HepG2 (cell line): Measurements from ENCODE around the gene C2orf49. TPM values are rescaled to one million over a fixed set of nuclear protein-coding genes. Genes with fewer than 3 reads are reported as not detected.

Experiments
- ATRX ChIP-seq: sonication (generic); formaldehyde crosslinking; IDR thresholded peaks from 2 replicates; pipeline ENCODE4 v1.4.0; 2020; ENCODE audit warnings: missing genetic modification reagents, borderline replicate concordance
- BHLHE40 ChIP-seq: IDR thresholded peaks from 2 replicates; pipeline ENCODE4 v1.6.1; 2011; ENCODE audit warnings: low read length, improper control_type of control experiment
- BORCS8-MEF2B ChIP-seq: sonication (generic); formaldehyde crosslinking; IDR thresholded peaks from 2 replicates; pipeline ENCODE4 v1.8.0; 2022; ENCODE audit warnings: mild to moderate bottlenecking, missing genetic modification reagents
- FOXO1 ChIP-seq: sonication (generic); formaldehyde crosslinking; IDR thresholded peaks from 2 replicates; pipeline ENCODE4 v1.4.0; 2020; ENCODE audit warnings: missing genetic modification reagents
- HES4 ChIP-seq: sonication (generic); formaldehyde crosslinking; IDR thresholded peaks from 2 replicates; pipeline ENCODE4 v1.9.0; 2021; ENCODE audit warnings: mild to moderate bottlenecking, missing genetic modification reagents, borderline replicate concordance
- HOXA3 ChIP-seq: sonication (generic); formaldehyde crosslinking; IDR thresholded peaks from 2 replicates; pipeline ENCODE4 v1.5.0; 2020; ENCODE audit warnings: missing genetic modification reagents
- KDM2A ChIP-seq: sonication (generic); formaldehyde crosslinking; IDR thresholded peaks from 2 replicates; pipeline ENCODE4 v1.4.0; 2020; ENCODE audit warnings: low read depth, missing genetic modification reagents, borderline replicate concordance
- KDM5B ChIP-seq: sonication (generic); formaldehyde crosslinking; IDR thresholded peaks from 2 replicates; pipeline ENCODE4 v1.4.0; 2020; ENCODE audit warnings: missing genetic modification reagents, mild to moderate bottlenecking, borderline replicate concordance
- MEF2D ChIP-seq: sonication (generic); formaldehyde crosslinking; IDR thresholded peaks from 2 replicates; pipeline ENCODE4 v1.5.1; 2020; ENCODE audit warnings: mild to moderate bottlenecking, missing genetic modification reagents
- MTF2 ChIP-seq: sonication (generic); formaldehyde crosslinking; IDR thresholded peaks from 2 replicates; pipeline ENCODE4 v1.5.0; 2020; ENCODE audit warnings: missing genetic modification reagents, borderline replicate concordance
- NFATC3 ChIP-seq: sonication (generic); formaldehyde crosslinking; IDR thresholded peaks from 2 replicates; pipeline ENCODE4 v1.5.1; 2020; ENCODE audit warnings: mild to moderate bottlenecking, missing genetic modification reagents
- PITX1 ChIP-seq: sonication (generic); formaldehyde crosslinking; IDR thresholded peaks from 2 replicates; pipeline ENCODE4 v1.5.1; 2020; ENCODE audit warnings: mild to moderate bottlenecking, missing genetic modification reagents
- RXRB ChIP-seq: IDR thresholded peaks from 2 replicates; pipeline ENCODE4 v1.6.1; 2016; ENCODE audit warnings: borderline replicate concordance, missing genetic modification reagents, missing compliant biosample characterization
- ZNF446 ChIP-seq: sonication (generic); formaldehyde crosslinking; IDR thresholded peaks from 2 replicates; pipeline ENCODE4 v1.5.0; 2020; ENCODE audit warnings: mild to moderate bottlenecking, missing genetic modification reagents
- polyA plus RNA-seq, 8 experiments: library from polyadenylated mRNA; depleted of rRNA in 3 of 8; stranded (reverse) in 7 of 8; unstranded in 1 of 8; fragments of >200 nt; fragmentation: Illumina TruSeq in 4 of 8; extraction: Trizol in 4 of 8; gene quantifications; 2 replicates each; pipeline versions ENCODE4 v1.2.1 to v1.2.3, GENCODE V29; 2011 to 2016; ENCODE audit warnings: low read depth in 4 of 8, missing spikeins in 1 of 8, mixed read lengths in 1 of 8; ENCODE audit not compliant: insufficient read depth in 1 of 8
- total RNA-seq, 5 experiments: library from RNA; depleted of rRNA; stranded (reverse); fragments of >200 nt; fragmentation: Illumina TruSeq; extraction: Trizol; gene quantifications; 2 replicates each; pipeline ENCODE4 v1.2.3, GENCODE V29; 2016; ENCODE audit warnings: low read depth in 1 of 5
- TF ChIP-seq, protein P1 (sequence below): sonication (generic); formaldehyde crosslinking; conservative IDR thresholded peaks from 2 replicates; pipeline ENCODE4 v1.4.0; 2020; ENCODE audit warnings: missing genetic modification reagents
- TF ChIP-seq, protein P2 (sequence below): sonication (generic); formaldehyde crosslinking; IDR thresholded peaks from 2 replicates; pipeline ENCODE4 v1.5.0; 2020; ENCODE audit warnings: mild to moderate bottlenecking, missing genetic modification reagents
- TF ChIP-seq, protein P3 (sequence below): sonication (generic); formaldehyde crosslinking; IDR thresholded peaks from 2 replicates; pipeline ENCODE4 v1.4.0; 2020; ENCODE audit warnings: missing genetic modification reagents, borderline replicate concordance
- TF ChIP-seq, protein P4 (sequence below): IDR thresholded peaks from 2 replicates; pipeline ENCODE4 v1.6.1; 2018; ENCODE audit warnings: missing genetic modification reagents, mild to moderate bottlenecking, missing compliant biosample characterization
- TF ChIP-seq, protein P5 (sequence below): sonication (generic); formaldehyde crosslinking; IDR thresholded peaks from 2 replicates; pipeline ENCODE4 v1.5.0; 2020; ENCODE audit warnings: mild to moderate bottlenecking, missing genetic modification reagents, borderline replicate concordance

C2orf49 gene
- total and polyA plus RNA-seq, 2 of the 13 experiments (the other 11 are each of a cell fraction or from before 2014, with no cell fraction given) = 24.7 to 28.8 TPM

DNA sequence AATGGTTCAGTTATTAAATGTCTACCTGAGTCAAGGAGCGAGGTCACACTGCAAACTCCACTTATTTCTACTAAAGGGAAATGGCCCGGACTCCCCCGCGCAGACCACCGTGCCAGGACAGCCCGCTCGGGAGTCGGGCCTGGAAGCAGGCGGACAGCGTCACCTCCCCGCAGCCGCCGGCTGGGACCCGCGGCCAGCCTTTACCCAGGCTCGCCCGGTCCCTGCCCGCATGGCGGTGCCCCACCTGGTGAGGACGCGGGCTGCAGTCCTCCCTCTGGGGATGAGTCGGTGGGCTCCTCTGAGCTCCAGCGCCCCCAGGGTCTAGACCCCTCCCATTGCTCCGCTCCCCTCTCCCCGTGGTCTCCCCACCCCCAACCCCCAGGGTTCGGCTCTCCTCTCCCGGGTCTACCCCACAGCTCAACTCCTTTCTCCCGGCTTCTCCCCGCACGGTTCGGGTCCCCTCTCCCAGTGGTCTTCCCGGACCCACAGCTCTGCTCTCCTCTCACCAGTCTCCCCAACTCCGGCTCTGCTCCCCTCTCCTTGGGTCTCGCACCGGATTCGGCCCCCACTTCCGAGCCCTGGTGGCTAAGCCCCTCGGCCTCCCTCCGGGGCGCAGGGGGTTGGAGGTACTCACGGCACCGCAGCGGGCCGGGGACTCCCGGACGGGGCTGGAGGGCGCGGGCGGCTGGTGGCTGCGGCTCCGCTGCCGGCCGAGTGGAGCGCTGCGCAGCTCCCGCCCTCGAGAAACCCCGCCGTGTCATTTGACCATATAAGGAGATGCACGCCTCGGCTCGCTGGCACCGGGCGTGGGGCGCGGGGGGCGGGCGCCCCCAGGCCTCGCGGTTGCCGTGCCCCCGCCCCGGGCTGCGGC, 61.2 kb downstream of the C2orf49 start, which contains the start of gene FHL2 (continued):
- TF ChIP-seq HES4 (CRISPR knock-in tag) = 0 out of 2 replicates have a peak, but pooled peaks have one; percentile 74
- peak; percentile 50 for TF ChIP-seq HOXA3
- TF ChIP-seq RXRB (CRISPR knock-in tag) = no peak
- no peak for TF ChIP-seq ATRX (CRISPR knock-in tag)
- 0 out of 2 replicates have a peak, but pooled peaks have one; percentile 32 for TF ChIP-seq MTF2 (CRISPR knock-in tag)
- TF ChIP-seq, protein P1, sequence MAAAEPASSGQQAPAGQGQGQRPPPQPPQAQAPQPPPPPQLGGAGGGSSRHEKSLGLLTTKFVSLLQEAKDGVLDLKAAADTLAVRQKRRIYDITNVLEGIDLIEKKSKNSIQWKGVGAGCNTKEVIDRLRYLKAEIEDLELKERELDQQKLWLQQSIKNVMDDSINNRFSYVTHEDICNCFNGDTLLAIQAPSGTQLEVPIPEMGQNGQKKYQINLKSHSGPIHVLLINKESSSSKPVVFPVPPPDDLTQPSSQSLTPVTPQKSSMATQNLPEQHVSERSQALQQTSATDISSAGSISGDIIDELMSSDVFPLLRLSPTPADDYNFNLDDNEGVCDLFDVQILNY (CRISPR knock-in tag) = peak; percentile 67; the same call in 1 of the 2 replicates
- TF ChIP-seq, protein P2, sequence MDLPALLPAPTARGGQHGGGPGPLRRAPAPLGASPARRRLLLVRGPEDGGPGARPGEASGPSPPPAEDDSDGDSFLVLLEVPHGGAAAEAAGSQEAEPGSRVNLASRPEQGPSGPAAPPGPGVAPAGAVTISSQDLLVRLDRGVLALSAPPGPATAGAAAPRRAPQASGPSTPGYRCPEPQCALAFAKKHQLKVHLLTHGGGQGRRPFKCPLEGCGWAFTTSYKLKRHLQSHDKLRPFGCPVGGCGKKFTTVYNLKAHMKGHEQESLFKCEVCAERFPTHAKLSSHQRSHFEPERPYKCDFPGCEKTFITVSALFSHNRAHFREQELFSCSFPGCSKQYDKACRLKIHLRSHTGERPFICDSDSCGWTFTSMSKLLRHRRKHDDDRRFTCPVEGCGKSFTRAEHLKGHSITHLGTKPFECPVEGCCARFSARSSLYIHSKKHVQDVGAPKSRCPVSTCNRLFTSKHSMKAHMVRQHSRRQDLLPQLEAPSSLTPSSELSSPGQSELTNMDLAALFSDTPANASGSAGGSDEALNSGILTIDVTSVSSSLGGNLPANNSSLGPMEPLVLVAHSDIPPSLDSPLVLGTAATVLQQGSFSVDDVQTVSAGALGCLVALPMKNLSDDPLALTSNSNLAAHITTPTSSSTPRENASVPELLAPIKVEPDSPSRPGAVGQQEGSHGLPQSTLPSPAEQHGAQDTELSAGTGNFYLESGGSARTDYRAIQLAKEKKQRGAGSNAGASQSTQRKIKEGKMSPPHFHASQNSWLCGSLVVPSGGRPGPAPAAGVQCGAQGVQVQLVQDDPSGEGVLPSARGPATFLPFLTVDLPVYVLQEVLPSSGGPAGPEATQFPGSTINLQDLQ (CRISPR knock-in tag) = no peak
- TF ChIP-seq BORCS8-MEF2B (CRISPR knock-in tag) = peak; percentile 29; the same call in 1 of the 2 replicates
- TF ChIP-seq, protein P3, sequence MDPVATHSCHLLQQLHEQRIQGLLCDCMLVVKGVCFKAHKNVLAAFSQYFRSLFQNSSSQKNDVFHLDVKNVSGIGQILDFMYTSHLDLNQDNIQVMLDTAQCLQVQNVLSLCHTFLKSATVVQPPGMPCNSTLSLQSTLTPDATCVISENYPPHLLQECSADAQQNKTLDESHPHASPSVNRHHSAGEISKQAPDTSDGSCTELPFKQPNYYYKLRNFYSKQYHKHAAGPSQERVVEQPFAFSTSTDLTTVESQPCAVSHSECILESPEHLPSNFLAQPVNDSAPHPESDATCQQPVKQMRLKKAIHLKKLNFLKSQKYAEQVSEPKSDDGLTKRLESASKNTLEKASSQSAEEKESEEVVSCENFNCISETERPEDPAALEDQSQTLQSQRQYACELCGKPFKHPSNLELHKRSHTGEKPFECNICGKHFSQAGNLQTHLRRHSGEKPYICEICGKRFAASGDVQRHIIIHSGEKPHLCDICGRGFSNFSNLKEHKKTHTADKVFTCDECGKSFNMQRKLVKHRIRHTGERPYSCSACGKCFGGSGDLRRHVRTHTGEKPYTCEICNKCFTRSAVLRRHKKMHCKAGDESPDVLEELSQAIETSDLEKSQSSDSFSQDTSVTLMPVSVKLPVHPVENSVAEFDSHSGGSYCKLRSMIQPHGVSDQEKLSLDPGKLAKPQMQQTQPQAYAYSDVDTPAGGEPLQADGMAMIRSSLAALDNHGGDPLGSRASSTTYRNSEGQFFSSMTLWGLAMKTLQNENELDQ (CRISPR knock-in tag) = no peak
- no peak; the same call in 1 of the 2 replicates for TF ChIP-seq BHLHE40
- TF ChIP-seq KDM5B (CRISPR knock-in tag) = peak; percentile 35; the same call in 1 of the 2 replicates
- TF ChIP-seq MEF2D (CRISPR knock-in tag) = no peak
- TF ChIP-seq KDM2A = peak; percentile 66
- 0 out of 2 replicates have a peak, but pooled peaks have one; percentile 9 for TF ChIP-seq FOXO1 (CRISPR knock-in tag)
- TF ChIP-seq, protein P4, sequence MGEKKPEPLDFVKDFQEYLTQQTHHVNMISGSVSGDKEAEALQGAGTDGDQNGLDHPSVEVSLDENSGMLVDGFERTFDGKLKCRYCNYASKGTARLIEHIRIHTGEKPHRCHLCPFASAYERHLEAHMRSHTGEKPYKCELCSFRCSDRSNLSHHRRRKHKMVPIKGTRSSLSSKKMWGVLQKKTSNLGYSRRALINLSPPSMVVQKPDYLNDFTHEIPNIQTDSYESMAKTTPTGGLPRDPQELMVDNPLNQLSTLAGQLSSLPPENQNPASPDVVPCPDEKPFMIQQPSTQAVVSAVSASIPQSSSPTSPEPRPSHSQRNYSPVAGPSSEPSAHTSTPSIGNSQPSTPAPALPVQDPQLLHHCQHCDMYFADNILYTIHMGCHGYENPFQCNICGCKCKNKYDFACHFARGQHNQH (CRISPR knock-in tag) = no peak
- peak; percentile 42; the same call in 1 of the 2 replicates for TF ChIP-seq ZNF446 (CRISPR knock-in tag)
- TF ChIP-seq NFATC3 = peak; percentile 22; the same call in 1 of the 2 replicates
- TF ChIP-seq, protein P5, sequence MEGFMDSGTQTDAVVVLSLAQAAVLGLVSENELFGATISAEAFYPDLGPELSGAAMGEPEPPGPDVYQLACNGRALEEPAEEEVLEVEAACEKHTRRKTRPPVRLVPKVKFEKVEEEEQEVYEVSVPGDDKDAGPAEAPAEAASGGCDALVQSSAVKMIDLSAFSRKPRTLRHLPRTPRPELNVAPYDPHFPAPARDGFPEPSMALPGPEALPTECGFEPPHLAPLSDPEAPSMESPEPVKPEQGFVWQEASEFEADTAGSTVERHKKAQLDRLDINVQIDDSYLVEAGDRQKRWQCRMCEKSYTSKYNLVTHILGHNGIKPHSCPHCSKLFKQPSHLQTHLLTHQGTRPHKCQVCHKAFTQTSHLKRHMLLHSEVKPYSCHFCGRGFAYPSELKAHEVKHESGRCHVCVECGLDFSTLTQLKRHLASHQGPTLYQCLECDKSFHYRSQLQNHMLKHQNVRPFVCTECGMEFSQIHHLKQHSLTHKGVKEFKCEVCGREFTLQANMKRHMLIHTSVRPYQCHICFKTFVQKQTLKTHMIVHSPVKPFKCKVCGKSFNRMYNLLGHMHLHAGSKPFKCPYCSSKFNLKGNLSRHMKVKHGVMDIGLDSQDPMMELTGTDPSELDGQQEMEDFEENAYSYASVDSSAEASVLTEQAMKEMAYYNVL = 0 out of 2 replicates have a peak, but pooled peaks have one; percentile 29
- no peak for TF ChIP-seq PITX1 (CRISPR knock-in tag)
